Neutrophil (primary cell): ENCODE results near the gene KRTAP4-4.
"Not testable (repeated sequence)": the region's sequence is repeated elsewhere in the genome, so short reads cannot be mapped to it uniquely, and the experiment has no call there.

Experiments used
- H3K27ac ChIP-seq: fragments of 200-600 bp; sonication (generic); 2 replicates; pipeline ENCODE4 v1.5.1; 2016; ENCODE audit warnings: mild to moderate bottlenecking, moderate library complexity
- H3K27me3 ChIP-seq: fragments of 200-600 bp; sonication (generic); 2 replicates; pipeline ENCODE4 v1.6.0; 2016; ENCODE audit warnings: mild to moderate bottlenecking
- H3K36me3 ChIP-seq: fragments of 200-600 bp; sonication (generic); 2 replicates; pipeline ENCODE4 v1.5.1; 2017
- H3K4me1 ChIP-seq, 2 experiments: fragments of 200-600 bp in 1 of 2; sonication (generic) in 1 of 2; 1 replicate in 1 of 2; 2 replicates in 1 of 2; pipeline versions ENCODE4 v1.5.1 to v1.6.1; 2013 to 2016; ENCODE audit warnings: low read depth in 1 of 2, low read length in 1 of 2, mild to moderate bottlenecking in 1 of 2, moderate library complexity in 1 of 2; ENCODE audit not compliant: control insufficient read depth in 1 of 2, insufficient read depth in 1 of 2
- H3K4me3 ChIP-seq, 2 experiments: fragments of 200-600 bp in 1 of 2; sonication (generic) in 1 of 2; 1 replicate in 1 of 2; 2 replicates in 1 of 2; pipeline ENCODE4 v1.5.1; 2013 to 2016; ENCODE audit warnings: low read depth in 1 of 2, low read length in 1 of 2, mild to moderate bottlenecking in 1 of 2, moderate library complexity in 1 of 2
- H3K9me3 ChIP-seq: fragments of 200-600 bp; sonication (generic); 2 replicates; pipeline ENCODE4 v1.5.1; 2016
- CTCF ChIP-seq: fragments of 200-600 bp; sonication (generic); IDR thresholded peaks from 2 replicates; pipeline ENCODE4 v1.5.1; 2016; ENCODE audit warnings: antibody characterized with exemption

Gene KRTAP4-4

GRCh38 chr17:41176744-41177387 is 16.3 kb upstream of the KRTAP4-4 start:
- Histone ChIP-seq H3K27ac (no peak overlapping the region), H3K27me3 (peaks cover 5% of the 10 kb centered on the region), H3K9me3 (no peaks in the 10 kb centered on the region), H3K36me3 (no peaks in the 10 kb centered on the region), H3K4me3 (no peak overlapping the region), H3K4me1 (no peaks in the 10 kb centered on the region)
- no peak for TF ChIP-seq CTCF

- no peak for TF ChIP-seq CTCF
- Histone ChIP-seq H3K4me1 (no peaks in the 10 kb centered on the region), H3K4me3 (no peak overlapping the region), H3K9me3 (no peaks in the 10 kb centered on the region), H3K27me3 (peaks cover 5% of the 10 kb centered on the region), H3K27ac (no peak overlapping the region), H3K36me3 (no peaks in the 10 kb centered on the region)
These were observed 11.3 kb upstream of the KRTAP4-4 start for GRCh38 chr17:41171886-41172285.

GRCh38 chr17:41168121-41168520 is 7.6 kb upstream of the KRTAP4-4 start, which contains the start of gene KRTAP4-3:
Gene KRTAP4-3 (minus strand): TSS chr17:41168221. CDS start chr17:41168172, 49 bp downstream.
- Histone ChIP-seq H3K27ac (no peak within 1 kb of the TSS), H3K4me3 (no peak within 1 kb of the TSS), H3K9me3 (no peaks in the 10 kb centered on the region), H3K4me1 (no peaks in the 10 kb centered on the region), H3K36me3 (no peaks in the 10 kb centered on the region), H3K27me3 (peaks cover 9% of the 10 kb centered on the region)
- TF ChIP-seq CTCF = no peak

GRCh38 chr17:41167561-41167960 is 7.0 kb upstream of the KRTAP4-4 start:
- Histone ChIP-seq H3K27me3 (peaks cover 9% of the 10 kb centered on the region), H3K36me3 (no peaks in the 10 kb centered on the region), H3K9me3 (no peaks in the 10 kb centered on the region), H3K4me1 (no peaks in the 10 kb centered on the region), H3K27ac (no peak overlapping the region), H3K4me3 (no peak overlapping the region)
- no peak for TF ChIP-seq CTCF

- no peaks in the 10 kb centered on the region for H3K4me1 ChIP-seq
- H3K9me3 ChIP-seq = no peaks in the 10 kb centered on the region
- no peak overlapping the region for H3K4me3 ChIP-seq
- H3K27ac ChIP-seq = no peak overlapping the region
- TF ChIP-seq CTCF = no peak
- no peaks in the 10 kb centered on the region for H3K36me3 ChIP-seq
- H3K27me3 ChIP-seq = peaks cover 9% of the 10 kb centered on the region
These were observed 3.3 kb upstream of the KRTAP4-4 start for GRCh38 chr17:41163828-41164227.

- H3K27me3 ChIP-seq, H3K4me3 ChIP-seq, H3K27ac ChIP-seq, H3K4me1 ChIP-seq, H3K9me3 ChIP-seq, H3K36me3 ChIP-seq: not testable (repeated sequence)
These were observed 358 bp downstream of the KRTAP4-4 start for GRCh38 chr17:41160190-41160589.
